Measurements from ENCODE around the gene PTP4A2.
A peak's percentile ranks its signal among the peaks of the same experiment; 100 is the strongest.

PTP4A2 gene

DNA sequence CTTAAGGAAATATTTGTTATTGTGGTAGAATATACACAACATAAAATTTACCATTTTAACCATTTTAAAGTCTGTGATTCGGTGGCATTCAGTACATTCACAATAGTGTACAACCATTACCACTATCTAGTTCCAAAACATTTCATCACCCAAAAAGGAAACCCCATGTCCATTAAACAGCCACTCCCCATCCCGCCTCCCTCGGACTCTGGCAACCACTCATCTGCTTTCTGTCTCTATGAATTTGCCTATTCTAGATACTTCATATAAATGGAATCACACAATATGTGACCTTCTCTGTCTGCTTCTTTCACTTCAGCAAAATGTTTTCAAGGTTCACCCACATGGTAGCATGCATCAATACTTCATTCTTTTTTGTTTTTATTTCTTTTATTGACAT is 51.3 kb downstream of the PTP4A2 start:
- DNase-seq (ENCODE audit: low spot score), result no peak

DNA sequence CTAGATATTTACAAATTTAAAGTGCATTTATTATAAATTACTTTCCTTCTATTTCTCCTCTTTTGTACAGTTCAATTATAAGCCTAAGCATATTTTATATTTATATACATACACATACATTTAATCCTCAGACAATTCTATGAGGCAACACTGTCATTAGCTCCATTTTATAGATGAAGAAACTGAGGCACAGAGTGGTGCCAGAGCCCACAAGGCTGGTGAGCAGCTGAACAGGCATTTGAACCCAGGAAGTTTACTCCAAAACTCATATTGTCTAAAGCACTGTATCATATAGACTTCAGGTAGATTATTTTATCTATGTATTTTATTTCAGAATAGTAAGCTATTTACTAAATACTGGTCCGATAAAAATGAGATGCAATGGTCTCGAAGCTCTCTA is 52.3 kb downstream of the PTP4A2 start:
- no peak for DNase-seq (ENCODE audit: low spot score)

DNA sequence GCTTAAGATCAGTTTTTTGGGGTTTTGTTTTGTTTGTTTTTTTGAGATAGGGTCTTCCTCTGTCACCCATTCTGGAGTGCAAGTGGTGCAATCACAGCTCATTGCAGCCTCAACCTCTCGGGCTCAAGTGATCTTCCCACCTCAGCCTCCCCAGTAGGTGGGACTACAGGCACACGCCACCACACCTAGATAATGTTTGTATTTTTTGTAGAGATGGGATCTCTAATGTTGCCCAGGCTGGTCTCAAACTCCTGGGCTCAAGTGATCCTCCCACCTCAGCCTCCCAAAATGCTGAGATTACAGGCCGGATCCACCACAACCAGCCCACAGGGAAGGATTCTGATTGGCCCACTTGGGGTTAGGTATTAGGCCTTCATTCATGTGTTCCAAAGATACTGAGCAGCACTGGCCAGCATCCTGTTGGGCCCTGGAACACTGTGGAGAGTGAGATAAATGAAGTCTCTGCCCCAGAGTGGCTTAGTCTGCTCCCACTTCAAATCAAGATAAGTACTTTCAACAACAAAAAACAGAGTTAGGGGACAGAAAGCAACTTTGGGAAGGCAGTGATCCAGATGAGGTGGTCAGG is 54.7 kb downstream of the PTP4A2 start:
- no peak for DNase-seq (ENCODE audit: low spot score)

DNA sequence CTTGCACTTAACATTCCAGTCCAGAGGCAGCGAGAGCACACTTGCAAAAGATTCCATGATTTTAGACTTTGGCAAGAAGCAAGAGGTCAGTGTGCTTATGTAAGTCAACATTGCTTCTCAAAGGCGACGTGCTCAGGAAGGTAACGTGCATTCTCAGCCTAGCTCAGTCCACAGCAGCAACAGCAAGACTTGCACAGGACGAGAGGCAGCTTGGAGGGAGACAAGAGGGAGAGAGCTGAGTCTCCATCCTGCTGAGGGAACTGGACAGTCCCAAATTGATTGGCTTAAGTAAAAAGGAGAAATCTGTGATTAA is 56.5 kb downstream of the PTP4A2 start:
- DNase-seq (ENCODE audit: low spot score), result no peak

DNA sequence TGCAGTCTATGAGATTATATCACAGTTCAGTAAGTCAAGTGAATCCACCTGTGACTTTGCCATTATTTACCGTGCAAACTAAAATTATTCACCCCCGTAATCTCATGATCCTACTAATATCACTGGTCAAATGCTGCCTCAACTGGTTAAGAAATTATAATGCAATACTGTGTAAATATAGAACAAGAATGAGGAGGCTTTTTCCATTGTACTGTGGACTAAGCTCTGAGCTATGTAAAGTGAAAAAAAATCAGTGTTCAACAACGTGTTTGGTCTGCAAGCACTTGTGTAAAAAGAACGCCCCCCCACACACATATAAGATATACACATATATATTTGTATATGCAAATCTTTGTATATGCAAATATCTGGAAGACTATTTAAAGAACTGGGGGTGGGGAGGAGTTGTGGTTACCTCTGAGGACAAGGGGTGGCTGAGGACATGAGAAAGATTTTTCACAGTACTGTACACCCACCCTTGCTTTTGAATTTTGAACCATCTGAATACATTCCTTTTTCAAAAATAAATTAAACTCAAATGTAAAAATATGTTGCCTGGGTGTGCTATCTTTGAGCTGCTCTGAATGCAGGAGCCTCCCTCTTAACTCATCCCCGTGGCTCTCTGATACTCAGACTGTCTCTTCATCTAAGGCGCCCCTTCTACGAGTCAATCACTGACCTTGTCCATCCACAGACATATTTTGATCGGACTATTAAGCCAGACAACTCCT is 57.0 kb downstream of the PTP4A2 start:
- no peak for DNase-seq (ENCODE audit: low spot score)

DNA sequence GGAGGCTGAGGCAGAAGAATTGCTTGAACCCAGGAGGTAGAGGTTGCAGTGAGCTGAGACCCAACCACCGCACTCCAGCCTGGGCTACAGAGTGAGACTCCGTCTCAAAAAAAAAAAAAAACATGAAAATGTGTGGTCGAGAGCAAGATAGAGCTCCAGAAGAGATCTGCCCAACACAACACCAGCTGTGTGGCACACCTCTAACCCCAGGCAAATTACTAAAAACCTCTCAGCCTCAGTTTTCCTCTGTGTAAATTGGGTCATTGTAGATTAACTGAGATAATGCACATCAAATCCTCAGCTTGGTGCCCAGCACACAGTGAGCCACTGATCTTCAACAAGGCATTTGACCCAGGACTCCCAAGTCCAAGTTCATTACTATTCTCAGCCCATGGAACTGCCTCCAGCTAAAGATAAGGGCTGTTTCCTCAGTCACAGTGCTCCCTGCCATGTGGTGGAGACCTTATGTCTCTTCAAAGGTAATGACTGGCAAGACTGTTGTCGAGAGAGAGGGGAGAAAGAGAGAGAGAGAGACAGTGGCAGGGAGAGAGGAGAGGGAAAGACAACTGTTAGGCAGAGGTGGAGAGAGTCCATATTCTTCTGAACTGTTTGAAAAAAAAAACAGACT is 58.1 kb downstream of the PTP4A2 start:
- DNase-seq (ENCODE audit: low spot score), result no peak

DNA sequence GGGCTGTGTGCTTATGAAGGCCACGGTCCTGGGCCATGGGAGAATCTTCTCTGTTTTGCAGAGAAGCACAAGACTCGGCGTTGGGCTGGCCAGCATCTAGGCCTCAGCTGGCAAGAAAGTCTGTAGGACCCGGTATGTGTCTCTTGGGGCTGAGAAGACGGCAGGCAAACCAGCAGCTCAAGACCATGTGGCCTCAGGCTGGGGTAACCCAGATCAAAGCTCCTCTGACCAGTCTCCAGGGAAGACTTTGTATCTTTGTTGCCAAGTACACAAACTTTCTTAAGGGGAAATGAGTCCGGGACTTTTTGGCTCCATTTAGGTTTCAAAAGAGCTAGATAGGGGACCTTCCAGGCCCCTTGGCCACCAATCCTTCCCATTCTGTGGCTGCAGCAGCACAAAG is 60.1 kb downstream of the PTP4A2 start:
- DNase-seq (ENCODE audit: low spot score), result no peak

DNA sequence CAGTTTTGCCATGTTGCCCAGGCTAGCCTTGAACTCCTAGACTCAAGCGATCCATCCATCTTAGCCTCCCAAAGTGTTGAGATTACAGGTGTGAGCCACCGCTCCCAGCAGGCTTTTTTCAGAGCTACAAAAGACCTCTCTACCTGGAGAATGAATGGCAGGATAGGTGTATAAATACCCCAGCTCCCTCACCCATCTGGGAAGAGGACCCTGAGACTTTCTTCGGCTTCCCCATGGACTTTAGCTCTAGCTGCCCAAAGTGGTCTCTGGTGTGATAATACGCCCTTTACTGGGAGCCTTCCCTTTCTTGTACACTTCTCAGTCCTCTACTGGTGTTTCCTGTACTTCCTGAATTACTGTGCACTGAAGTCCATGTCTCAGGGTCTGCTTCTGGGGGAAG is 60.6 kb downstream of the PTP4A2 start:
- DNase-seq (ENCODE audit: low spot score), result no peak

DNA sequence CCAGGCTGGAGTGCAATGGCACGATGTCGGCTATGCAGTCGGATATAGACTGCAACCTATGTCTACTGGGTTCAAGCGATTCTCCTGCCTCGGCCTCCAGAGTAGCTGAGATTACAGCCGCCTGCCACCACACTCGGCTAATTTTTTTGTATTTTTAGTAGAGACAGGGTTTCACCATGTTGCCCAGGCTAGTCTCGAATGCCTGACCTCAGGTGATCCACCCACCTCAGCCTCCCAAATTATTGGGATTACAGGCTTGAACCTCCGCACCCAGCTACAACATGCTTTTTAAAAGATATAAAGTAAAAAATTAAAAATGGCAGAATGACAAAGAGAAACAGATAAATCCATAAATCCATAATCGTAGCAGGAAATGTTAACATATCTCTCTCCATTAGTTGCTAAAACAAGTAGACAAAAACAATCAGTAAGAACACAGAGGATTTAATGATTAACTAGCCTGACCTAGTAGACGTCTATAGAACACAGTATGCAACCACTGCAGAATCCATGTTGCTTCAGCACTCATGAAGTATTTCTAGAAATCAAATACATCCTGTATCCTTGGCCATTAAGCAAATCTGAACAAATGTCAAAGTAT is 62.4 kb downstream of the PTP4A2 start:
- DNase-seq (ENCODE audit: low spot score), result no peak

DNA sequence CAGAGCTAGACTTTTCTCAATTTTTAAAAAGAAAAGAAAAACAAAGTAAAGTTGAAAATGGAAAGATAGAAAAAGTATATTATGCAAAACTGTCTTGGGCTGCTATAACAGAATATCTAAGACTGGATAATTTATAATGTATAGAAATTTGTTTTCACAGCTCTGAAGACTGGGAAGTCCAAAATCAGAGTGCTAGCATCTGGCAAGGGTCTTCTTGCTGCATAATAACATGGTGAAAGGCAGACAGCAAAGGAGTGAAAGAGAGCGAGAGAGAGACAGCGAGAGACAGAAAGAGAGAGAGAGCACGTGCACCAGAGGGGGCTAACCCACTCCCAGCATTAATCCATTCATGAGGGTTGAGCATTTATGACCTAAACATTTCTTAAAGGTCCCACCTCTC is 63.2 kb downstream of the PTP4A2 start:
- DNase-seq (ENCODE audit: low spot score), result no peak

DNA sequence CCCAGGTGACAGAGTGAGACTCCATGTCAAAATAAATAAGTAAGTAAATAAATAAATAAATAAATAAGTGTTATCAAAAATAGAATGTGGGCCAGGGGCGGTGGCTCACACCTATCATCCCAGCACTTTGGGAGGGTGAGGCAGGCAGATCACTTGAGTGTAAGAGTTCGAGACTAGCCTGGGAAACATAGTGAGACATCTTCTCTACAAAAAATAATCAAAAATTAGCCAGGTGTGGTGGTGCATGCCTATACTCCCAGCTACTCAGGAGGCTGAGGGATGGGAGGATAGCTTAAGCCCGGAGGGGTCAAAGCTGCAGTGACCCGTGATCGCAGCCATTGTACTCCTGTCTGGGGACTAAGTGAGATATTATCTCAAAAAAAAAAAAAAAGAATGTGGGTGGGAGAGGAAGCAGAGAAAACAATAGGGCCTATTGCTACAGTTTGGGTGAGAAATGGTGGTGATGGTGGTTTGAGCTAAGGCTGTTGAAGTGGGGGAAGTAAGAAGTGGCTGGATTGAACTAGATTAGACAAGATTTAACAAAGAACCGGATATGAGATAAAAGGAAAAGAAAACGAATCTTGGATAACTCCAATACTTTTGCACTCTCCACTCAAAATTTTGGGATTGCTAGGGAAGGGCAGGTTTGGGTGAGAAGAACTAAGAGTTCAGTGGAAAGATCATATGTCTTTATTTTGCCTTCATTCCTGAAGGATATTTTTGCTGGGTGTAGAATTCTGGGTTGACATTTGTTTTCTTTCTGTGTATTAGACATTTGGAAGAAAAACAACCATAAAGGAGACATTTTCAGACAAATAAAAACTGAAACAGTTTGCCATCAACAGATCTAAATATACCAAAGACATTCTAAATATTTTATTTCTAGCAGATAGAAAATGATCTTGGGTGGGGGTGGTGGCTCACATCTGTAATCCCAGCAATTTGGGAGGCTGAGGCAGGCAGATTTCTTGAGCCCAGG is 65.2 kb downstream of the PTP4A2 start:
- no peak for DNase-seq (ENCODE audit: low spot score)

DNA sequence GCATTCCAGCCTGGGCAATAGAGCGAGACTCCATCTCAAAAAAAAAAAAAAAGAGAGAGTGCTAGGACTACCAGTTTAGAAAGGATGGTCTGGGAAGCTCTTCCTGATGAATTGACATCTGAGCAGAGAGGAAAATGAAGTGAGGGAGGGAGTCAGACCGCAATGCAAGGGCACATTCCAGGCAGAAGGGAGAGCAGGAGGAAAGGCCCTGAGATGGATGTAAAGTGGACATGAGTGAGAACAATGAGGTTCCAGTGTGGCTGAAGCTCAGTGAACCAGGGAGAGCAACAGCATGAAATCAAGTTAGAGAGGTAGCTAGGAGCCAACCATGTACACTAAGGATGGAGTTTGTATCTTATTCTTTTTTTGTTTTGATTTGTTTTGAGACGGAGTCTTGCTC is 66.5 kb downstream of the PTP4A2 start:
- DNase-seq (ENCODE audit: low spot score), result no peak

DNA sequence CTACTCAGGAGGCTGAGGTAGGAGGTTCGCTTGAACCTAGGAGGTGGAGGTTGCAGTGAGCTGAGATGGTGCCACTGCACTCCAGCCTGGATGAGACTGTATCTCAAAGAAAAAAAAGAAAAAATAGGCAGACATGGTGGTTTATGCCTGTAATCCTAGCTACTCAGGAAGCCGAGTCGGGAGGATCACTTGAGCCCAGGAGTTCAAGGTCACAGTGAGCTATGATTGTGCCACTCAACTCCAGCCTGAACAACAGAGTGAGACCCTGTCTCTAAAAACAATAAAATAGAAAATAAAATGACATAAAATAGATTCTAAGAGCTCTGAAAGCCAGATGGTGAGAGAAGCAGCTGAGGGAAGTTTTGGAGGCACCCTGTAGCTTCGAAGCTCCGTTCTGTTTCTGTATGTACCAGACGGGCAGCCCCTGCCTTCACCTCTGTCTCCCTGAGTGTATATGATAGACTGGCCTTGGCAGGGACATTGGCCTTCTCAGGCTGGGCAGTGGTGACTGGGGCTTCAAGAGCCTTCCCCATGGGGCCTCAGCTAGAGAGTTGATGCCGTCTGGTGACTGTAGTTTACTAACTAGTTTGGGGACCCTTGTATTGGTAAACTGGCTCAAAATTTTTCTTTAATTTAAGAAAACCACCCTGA is 68.0 kb downstream of the PTP4A2 start:
- DNase-seq (ENCODE audit: low spot score), result no peak

DNA sequence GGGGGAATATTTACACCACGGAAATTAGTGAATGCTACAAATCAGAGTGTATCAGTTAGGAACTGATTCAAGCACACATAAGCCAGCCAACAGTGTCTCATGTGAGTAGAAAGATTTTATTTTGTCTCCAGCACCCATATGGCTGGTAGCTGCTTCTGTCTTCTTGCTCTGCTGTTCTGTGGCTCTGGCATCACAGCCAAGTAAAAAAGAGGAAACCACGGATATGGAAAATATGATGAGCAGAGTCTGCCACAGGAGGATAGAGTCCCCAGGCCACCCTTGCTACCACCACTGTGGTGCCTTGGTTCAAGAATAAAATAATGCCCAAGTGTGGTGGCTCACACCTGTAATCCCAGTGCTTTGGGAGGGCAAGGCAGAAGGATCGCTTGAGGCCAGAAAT is 68.7 kb downstream of the PTP4A2 start:
- no peak for DNase-seq (ENCODE audit: low spot score)

DNA sequence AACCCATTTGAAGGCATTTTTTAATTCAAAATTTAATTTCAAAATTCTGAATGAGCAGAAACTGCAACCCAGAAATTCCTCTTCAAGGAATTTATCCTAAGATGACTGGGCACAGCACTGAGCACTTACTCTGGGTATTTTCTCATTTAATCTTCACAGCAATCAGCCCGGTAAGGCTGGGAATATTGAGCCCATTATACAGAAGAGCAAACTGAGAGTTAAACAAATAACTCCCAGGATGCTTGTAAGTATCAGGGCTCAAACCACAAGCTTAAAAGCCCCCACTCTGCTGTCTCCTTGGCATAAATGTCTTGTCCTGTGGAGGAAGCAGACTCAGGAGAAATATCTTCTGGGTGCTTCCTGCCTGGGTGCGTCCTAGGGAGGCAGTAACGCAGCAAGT is 69.3 kb downstream of the PTP4A2 start:
- DNase-seq (ENCODE audit: low spot score), result no peak

DNA sequence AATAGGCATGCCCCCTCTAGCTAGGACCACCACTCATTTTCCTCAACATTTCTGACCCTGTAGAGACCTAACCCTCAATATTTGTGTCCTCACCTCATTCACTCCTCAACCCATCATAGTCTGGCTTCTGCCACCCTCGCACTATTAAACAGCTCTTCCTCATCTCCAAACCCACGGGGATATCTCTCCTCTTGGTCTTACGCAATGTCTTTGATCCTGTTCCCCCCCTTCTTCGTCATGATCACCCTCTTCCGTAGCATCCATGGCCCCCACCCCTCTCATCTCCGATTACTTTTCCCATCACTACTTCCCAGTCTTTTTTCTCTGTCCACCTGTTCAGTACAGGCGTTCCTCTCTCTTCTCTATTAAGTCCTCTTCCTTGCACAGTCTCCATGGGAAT is 70.6 kb downstream of the PTP4A2 start:
- DNase-seq (ENCODE audit: low spot score), result no peak

DNA sequence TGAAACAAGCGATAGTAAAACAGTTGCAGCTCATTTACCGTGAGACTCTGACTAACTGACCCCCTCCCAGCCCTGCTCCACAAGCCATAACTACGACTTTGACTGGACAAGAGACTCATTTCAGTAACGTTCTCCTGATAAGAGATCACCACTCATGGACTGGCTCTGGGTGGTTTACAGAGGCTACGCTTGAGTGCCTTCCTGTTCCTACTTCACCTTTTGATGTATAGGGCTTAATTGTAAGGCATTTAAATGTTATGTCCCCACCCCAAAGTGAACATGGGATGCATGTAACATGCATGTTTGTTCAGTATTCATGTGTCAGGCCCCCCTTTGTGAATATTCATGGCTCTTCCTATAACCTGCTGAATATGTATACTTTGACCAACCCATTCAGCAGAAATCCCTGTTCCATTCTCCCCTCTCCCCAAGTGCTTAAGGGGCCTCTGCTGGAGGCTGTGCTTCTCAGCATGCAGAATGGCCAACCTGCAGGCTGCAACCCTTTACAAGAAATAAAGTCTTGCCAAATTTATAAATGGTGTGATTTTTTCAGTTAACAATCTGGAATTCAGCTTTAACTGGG is 71.6 kb downstream of the PTP4A2 start:
- no peak for DNase-seq (ENCODE audit: low spot score)

DNA sequence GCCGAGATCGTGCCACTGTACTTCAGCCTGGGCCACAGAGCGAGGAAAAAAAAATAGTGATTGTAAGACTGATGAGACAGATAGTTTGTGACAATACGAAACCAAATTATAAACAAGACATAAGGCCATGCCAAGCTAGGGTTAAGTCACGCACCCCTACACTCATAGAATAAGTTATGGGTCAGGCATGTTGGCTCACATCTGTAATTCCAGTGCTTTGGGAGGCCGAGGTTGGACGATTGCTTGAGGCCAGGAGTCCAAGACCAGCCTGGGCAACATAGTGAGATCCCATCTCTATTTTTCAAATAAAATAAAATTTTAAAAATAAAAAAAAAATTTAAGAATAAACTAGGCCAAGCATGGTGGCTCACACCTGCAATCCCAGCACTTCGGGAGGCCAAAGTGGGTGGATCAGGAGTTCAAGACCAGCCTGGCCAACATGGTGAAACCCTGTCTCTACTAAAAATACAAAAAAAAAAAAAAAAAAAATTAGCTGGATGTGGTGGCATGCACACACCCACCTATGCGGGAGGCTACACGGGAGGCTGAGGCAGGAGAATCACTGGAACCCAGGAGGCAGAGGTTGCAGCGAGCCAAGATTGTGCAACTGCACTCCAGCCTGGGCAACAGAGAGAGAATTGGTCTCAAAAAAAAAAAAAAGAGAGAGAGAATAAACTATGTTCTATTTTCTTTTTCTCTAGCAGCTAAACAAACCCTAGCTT is 72.3 kb downstream of the PTP4A2 start:
- DNase-seq (ENCODE audit: low spot score), result no peak

DNA sequence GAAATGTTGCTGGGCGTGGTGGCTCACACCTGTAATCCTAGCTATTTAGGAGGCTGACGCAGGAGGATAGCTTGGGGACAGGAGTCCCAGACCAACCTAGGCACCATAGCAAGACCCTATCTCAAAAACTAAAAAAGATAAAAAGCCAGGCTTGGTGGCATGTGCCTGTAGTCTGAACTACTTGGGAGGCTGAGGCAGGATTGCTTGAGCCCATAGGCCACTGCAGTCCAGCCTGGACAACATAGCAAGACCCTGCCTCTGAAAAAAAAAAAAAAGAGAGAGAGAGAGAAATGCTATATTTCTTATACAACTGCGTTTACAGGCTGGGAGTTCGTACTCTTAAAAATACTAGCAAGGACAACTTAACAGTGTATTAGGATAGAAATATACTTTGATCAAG is 76.1 kb downstream of the PTP4A2 start:
- no peak for DNase-seq (ENCODE audit: low spot score)

DNA sequence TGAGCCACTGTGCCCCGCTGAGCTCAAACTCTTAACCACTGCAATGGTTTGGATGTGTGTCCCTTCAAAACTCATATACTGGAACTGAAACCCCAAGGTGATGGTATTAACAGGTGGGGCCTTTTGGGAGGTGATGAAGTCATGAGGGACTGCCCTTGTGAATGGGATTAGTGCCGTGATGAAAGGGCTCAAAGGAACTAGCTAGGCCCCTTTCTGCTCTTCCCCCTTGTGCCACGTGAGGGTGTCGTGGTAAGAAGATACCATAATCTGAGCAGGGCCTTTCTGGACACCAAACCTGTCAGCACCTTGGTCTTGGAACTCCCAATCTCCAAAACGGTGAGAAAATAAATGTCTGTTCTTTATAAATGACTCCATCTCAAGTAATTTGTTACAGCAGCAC is 76.8 kb downstream of the PTP4A2 start:
- no peak for DNase-seq (ENCODE audit: low spot score)

DNA sequence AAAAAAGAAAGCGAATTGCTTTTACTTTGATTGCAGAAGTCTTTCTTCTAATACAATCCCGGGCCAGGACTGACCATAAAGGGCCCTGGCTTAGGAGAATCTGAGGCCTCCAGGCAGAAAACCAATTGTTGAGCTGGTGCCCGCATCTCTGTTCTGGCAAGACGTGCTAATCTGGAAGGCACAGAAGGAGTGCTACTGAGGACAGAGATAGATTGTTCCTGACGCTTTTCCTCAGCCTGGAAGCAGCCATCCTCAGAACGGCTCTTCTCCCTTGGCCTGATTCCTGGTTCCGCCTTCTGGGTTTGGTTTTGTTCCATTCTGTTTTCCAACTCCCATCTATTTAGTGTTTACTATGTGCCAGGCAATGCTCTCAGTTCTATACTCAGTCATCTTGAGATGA is 77.6 kb downstream of the PTP4A2 start:
- peak; percentile 20 for DNase-seq (ENCODE audit: low spot score)
